HCT116 (cell line): ENCODE measurements around the gene PLXNC1.

Source experiments
- CEBPB ChIP-seq: IDR thresholded peaks from 2 replicates; pipeline ENCODE4 v1.6.1; 2012; ENCODE audit warnings: low read depth
- EZH2 ChIP-seq: fragments of 200-600 bp; sonication (generic); IDR thresholded peaks from 2 replicates; pipeline ENCODE4 v1.6.1; 2017; ENCODE audit warnings: antibody characterized with exemption, mixed run types
- EZH2phosphoT487 ChIP-seq: fragments of 200-600 bp; IDR thresholded peaks from 2 replicates; pipeline ENCODE4 v1.6.1; 2018; ENCODE audit warnings: antibody characterized with exemption, borderline replicate concordance
- JUND ChIP-seq: IDR thresholded peaks from 2 replicates; pipeline ENCODE4 v1.6.1; 2012
- POLR2A ChIP-seq: IDR thresholded peaks from 2 replicates; pipeline ENCODE4 v1.7.0; 2011; ENCODE audit warnings: borderline replicate concordance; ENCODE audit not compliant: insufficient read depth, insufficient read length; ENCODE audit errors: extremely low read depth
- POLR2AphosphoS5 ChIP-seq: IDR thresholded peaks from 2 replicates; pipeline ENCODE4 v1.6.1; 2011; ENCODE audit warnings: mild to moderate bottlenecking, low read depth, low read length, moderate library complexity
- SRF ChIP-seq: IDR thresholded peaks from 2 replicates; pipeline ENCODE4 v1.6.1; 2012; ENCODE audit warnings: low read depth
- ZFX ChIP-seq: fragments of 450-650 bp; IDR thresholded peaks from 2 replicates; pipeline ENCODE4 v1.6.1; 2017
- ZNF274 ChIP-seq: fragments of 200-500 bp; sonication (Bioruptor generic); IDR thresholded peaks from 2 replicates; pipeline ENCODE4 v1.6.1; 2014; ENCODE audit warnings: mild to moderate bottlenecking, low read depth, low read length, inconsistent platforms
- TF ChIP-seq, protein P1 (sequence below), 3 experiments: fragments of 200-600 bp in 1 of 3; sonication (generic) in 1 of 3; IDR thresholded peaks in 2 of 3; conservative IDR thresholded peaks in 1 of 3; 2 replicates each; pipeline ENCODE4 v1.5.1; 2012 to 2017; ENCODE audit warnings: low read depth in 2 of 3, low read length in 2 of 3, antibody characterized with exemption in 1 of 3, borderline replicate concordance in 1 of 3, control low read depth in 1 of 3, mild to moderate bottlenecking in 1 of 3, mixed read lengths in 1 of 3, mixed run types in 1 of 3, moderate library complexity in 1 of 3; ENCODE audit not compliant: insufficient read depth in 1 of 3
- TF ChIP-seq, protein P2 (sequence below): IDR thresholded peaks from 2 replicates; pipeline ENCODE4 v1.6.1; 2012
- TF ChIP-seq, protein P3 (sequence below): IDR thresholded peaks from 2 replicates; pipeline ENCODE4 v1.6.1; 2012; ENCODE audit warnings: low read depth

DNA sequence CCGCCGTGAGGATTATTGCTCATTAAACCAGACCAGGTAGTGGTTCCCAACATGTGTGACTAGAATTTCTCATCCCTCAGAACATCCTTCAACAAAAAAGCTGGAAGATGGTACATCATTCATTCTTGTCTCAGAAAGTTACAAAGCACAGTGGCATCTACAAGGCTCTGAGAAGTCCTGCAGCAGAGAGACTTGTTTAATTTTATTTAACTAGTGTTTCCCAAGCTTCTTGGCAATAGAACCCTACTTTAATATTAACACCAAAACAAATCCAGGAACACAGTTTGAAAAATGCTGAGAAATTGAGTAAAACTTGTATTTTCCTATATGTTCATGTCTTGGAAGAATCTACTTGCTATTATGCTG lies 54.8 kb downstream of the PLXNC1 start:
- TF ChIP-seq CEBPB: no peak
- TF ChIP-seq, protein P1, sequence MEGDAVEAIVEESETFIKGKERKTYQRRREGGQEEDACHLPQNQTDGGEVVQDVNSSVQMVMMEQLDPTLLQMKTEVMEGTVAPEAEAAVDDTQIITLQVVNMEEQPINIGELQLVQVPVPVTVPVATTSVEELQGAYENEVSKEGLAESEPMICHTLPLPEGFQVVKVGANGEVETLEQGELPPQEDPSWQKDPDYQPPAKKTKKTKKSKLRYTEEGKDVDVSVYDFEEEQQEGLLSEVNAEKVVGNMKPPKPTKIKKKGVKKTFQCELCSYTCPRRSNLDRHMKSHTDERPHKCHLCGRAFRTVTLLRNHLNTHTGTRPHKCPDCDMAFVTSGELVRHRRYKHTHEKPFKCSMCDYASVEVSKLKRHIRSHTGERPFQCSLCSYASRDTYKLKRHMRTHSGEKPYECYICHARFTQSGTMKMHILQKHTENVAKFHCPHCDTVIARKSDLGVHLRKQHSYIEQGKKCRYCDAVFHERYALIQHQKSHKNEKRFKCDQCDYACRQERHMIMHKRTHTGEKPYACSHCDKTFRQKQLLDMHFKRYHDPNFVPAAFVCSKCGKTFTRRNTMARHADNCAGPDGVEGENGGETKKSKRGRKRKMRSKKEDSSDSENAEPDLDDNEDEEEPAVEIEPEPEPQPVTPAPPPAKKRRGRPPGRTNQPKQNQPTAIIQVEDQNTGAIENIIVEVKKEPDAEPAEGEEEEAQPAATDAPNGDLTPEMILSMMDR (IDR thresholded peaks at IDR 0.05 in 2 of 3, conservative IDR thresholded peaks at IDR 0.05 in 1 of 3; ENCODE audit: borderline replicate concordance in 1 of 3, insufficient read depth in 1 of 3, low read depth in 2 of 3, low read length in 2 of 3): no peak
- TF ChIP-seq POLR2A: no peak
- TF ChIP-seq EZH2phosphoT487: no peak
- no peak for TF ChIP-seq POLR2AphosphoS5
- no peak for TF ChIP-seq EZH2
- no peak for TF ChIP-seq ZNF274
- no peak for TF ChIP-seq JUND
- TF ChIP-seq ZFX: no peak
- TF ChIP-seq, protein P2, sequence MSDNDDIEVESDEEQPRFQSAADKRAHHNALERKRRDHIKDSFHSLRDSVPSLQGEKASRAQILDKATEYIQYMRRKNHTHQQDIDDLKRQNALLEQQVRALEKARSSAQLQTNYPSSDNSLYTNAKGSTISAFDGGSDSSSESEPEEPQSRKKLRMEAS: no peak
- no peak for TF ChIP-seq SRF
- TF ChIP-seq, protein P3, sequence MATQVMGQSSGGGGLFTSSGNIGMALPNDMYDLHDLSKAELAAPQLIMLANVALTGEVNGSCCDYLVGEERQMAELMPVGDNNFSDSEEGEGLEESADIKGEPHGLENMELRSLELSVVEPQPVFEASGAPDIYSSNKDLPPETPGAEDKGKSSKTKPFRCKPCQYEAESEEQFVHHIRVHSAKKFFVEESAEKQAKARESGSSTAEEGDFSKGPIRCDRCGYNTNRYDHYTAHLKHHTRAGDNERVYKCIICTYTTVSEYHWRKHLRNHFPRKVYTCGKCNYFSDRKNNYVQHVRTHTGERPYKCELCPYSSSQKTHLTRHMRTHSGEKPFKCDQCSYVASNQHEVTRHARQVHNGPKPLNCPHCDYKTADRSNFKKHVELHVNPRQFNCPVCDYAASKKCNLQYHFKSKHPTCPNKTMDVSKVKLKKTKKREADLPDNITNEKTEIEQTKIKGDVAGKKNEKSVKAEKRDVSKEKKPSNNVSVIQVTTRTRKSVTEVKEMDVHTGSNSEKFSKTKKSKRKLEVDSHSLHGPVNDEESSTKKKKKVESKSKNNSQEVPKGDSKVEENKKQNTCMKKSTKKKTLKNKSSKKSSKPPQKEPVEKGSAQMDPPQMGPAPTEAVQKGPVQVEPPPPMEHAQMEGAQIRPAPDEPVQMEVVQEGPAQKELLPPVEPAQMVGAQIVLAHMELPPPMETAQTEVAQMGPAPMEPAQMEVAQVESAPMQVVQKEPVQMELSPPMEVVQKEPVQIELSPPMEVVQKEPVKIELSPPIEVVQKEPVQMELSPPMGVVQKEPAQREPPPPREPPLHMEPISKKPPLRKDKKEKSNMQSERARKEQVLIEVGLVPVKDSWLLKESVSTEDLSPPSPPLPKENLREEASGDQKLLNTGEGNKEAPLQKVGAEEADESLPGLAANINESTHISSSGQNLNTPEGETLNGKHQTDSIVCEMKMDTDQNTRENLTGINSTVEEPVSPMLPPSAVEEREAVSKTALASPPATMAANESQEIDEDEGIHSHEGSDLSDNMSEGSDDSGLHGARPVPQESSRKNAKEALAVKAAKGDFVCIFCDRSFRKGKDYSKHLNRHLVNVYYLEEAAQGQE: no peak
